Neural progenitor cell (in vitro differentiated cells): ENCODE results near the gene PPP2CA. TPM values are rescaled to one million over a fixed set of nuclear protein-coding genes. Genes with fewer than 3 reads are reported as not detected.
"Not testable (repeated sequence)": the region's sequence is repeated elsewhere in the genome, so short reads cannot be mapped to it uniquely, and the experiment has no call there.

Source experiments
- DNase-seq: peaks from one replicate; pipeline ENCODE4 v3.0.0-alpha.2; 2016; ENCODE audit warnings: low spot score
- H2AFZ ChIP-seq: fragments of 200-600 bp; sonication (generic); replicated peaks from 2 replicates; pipeline ENCODE4 v1.6.1; 2016; ENCODE audit warnings: antibody characterized with exemption
- H3F3A ChIP-seq: fragments of 200-600 bp; sonication (generic); 2 replicates; pipeline ENCODE4 v1.6.1; 2016; ENCODE audit warnings: antibody characterized with exemption, low read depth
- H3K27ac ChIP-seq: fragments of 200-600 bp; sonication (generic); 2 replicates; pipeline ENCODE4 v1.5.1; 2016; ENCODE audit warnings: mild to moderate bottlenecking
- H3K27me3 ChIP-seq: fragments of 200-600 bp; sonication (generic); 2 replicates; pipeline ENCODE4 v1.6.1; 2016; ENCODE audit warnings: mild to moderate bottlenecking, moderate library complexity
- H3K36me3 ChIP-seq: fragments of 200-600 bp; sonication (generic); 2 replicates; pipeline ENCODE4 v1.5.1; 2016
- H3K4me1 ChIP-seq: fragments of 200-600 bp; sonication (generic); 2 replicates; pipeline ENCODE4 v1.6.1; 2016; ENCODE audit warnings: mixed run types
- H3K4me2 ChIP-seq: fragments of 200-600 bp; sonication (generic); 2 replicates; pipeline ENCODE4 v1.6.1; 2016
- H3K4me3 ChIP-seq: fragments of 200-600 bp; sonication (generic); 2 replicates; pipeline ENCODE4 v1.5.1; 2016
- H3K79me2 ChIP-seq: fragments of 200-600 bp; sonication (generic); 2 replicates; pipeline ENCODE4 v1.6.1; 2016; ENCODE audit warnings: low read depth
- H3K9ac ChIP-seq: fragments of 200-600 bp; sonication (generic); 2 replicates; pipeline ENCODE4 v1.6.1; 2016
- H3K9me3 ChIP-seq: fragments of 200-600 bp; sonication (generic); 2 replicates; pipeline ENCODE4 v1.5.1; 2016; ENCODE audit warnings: low read depth
- H4K20me1 ChIP-seq: fragments of 200-600 bp; sonication (generic); 2 replicates; pipeline ENCODE4 v1.6.1; 2016; ENCODE audit warnings: low read depth
- H3K27ac Mint-ChIP-seq: 3 replicates; pipeline ENCODE4 v1.8.0; 2021; ENCODE audit warnings: mixed read lengths
- H3K27me3 Mint-ChIP-seq: 2 replicates; pipeline ENCODE4 v1.8.0; 2022; ENCODE audit warnings: low read depth, mild to moderate bottlenecking, inconsistent platforms, moderate library complexity, mixed read lengths; ENCODE audit not compliant: insufficient read depth
- H3K36me3 Mint-ChIP-seq: 3 replicates; pipeline ENCODE4 v1.8.0; 2021; ENCODE audit warnings: mixed read lengths
- H3K4me1 Mint-ChIP-seq: 3 replicates; pipeline ENCODE4 v1.8.0; 2021; ENCODE audit warnings: mixed read lengths
- H3K4me3 Mint-ChIP-seq: 3 replicates; pipeline ENCODE4 v1.8.0; 2021; ENCODE audit warnings: mild to moderate bottlenecking, moderate library complexity, mixed read lengths
- H3K9me3 Mint-ChIP-seq: 3 replicates; pipeline ENCODE4 v1.8.0; 2020; ENCODE audit warnings: mixed read lengths
- EZH2 ChIP-seq: fragments of 200-600 bp; sonication (generic); IDR thresholded peaks from 2 replicates; pipeline ENCODE4 v1.6.1; 2017; ENCODE audit warnings: antibody characterized with exemption, mild to moderate bottlenecking, moderate library complexity
- EZH2phosphoT487 ChIP-seq: fragments of 200-600 bp; sonication (generic); IDR thresholded peaks from 2 replicates; pipeline ENCODE4 v1.6.1; 2017; ENCODE audit warnings: antibody characterized with exemption
- total RNA-seq: library from RNA; depleted of rRNA; stranded (reverse); fragments of >200 nt; gene quantifications from 2 replicates; pipeline ENCODE4 v1.2.3, GENCODE V29; 2015; ENCODE audit warnings: low replicate concordance
- TF ChIP-seq, protein P1 (sequence below): fragments of 200-600 bp; sonication (generic); IDR thresholded peaks from 2 replicates; pipeline ENCODE4 v1.5.1; 2017; ENCODE audit warnings: antibody characterized with exemption, mild to moderate bottlenecking

Gene PPP2CA
- total RNA-seq, 1 donor from 2014 or later: 216 TPM

DNA sequence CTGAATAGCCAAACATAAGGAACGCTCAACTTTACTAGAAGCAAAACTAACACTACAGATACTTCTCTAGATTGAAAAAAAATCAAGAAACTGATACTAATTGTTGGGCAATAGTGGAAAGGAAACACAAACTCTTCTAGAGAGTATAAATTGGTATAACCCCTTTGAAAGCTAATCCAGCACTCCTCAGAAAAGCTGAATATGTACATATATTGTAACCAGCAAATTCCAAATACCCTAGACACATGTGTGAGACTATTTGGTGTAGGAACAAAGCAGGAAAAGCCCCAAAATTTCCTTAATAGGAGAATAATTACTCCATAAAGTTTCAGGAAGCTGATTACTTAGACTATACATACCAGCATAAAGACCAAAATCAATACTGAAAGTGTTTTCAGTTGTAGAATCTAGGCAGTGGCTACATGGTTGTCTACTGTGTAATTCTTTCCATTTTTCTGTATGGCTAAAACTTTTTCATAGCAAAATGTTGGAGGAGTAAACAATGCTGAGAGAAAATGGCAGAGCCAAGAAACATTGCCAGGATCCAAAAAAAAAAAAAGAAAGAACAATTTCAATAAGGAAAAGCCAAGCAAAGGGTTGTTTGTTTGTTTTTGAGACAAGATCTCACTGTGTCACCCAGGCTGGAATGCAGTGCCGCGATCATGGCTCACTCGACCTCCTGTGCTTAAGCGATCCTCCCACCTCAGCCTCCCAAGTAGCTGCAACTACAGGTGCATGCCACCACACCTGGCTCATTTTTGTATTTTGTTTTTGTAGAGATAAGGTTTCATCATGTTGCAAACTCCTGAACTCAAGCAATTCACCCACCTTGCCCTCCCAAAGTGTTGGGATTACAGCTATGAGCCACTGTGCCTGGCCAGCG is 64.1 kb downstream of the PPP2CA start:
- Histone ChIP-seq H2AFZ (no peak overlapping the region), H3K79me2 (peaks cover 38% of the 10 kb centered on the region), H3K27ac (no peak overlapping the region), H3K4me1 (no peaks in the 10 kb centered on the region), H3K36me3 (peaks cover 34% of the 10 kb centered on the region), H3K9ac (no peak overlapping the region), H3K4me2 (no peak overlapping the region), H3F3A (peaks cover 4% of the 10 kb centered on the region), H3K9me3 (no peaks in the 10 kb centered on the region), H3K4me3 (no peak overlapping the region), H3K27me3 (no peaks in the 10 kb centered on the region), H4K20me1 (peaks cover 9% of the 10 kb centered on the region)
- no peak overlapping the region for H3K27ac Mint-ChIP-seq
- H3K4me3 Mint-ChIP-seq: no peak overlapping the region
- peaks cover 8% of the 10 kb centered on the region for H3K9me3 Mint-ChIP-seq
- TF ChIP-seq EZH2phosphoT487 (no peak), EZH2 (no peak)
- no peak for DNase-seq
- peaks cover 48% of the 10 kb centered on the region for H3K36me3 Mint-ChIP-seq
- peaks cover 2% of the 10 kb centered on the region for H3K27me3 Mint-ChIP-seq
- H3K4me1 Mint-ChIP-seq: no peaks in the 10 kb centered on the region

DNA sequence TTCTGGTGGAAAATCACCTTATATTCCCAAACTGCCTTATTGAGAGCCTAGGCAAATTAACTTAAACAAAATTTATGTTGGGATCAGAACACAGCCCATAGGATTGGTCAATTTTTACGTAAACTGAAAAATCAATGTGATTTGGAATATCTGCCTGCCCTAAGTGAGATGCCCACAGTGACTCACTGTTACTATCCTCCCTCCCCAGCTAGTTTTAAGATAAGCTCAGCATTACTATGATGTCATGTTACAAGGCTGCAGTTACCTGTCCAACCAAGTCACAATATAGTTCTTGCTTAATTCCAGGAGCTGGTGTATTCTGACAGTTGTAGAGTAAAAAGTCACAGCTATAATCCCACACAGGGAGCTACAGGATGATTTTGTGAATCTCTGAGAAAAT is 72.2 kb downstream of the PPP2CA start:
- Histone ChIP-seq H2AFZ (no peak overlapping the region), H3F3A (no peaks in the 10 kb centered on the region), H3K4me3 (no peak overlapping the region), H3K4me2 (no peak overlapping the region), H3K9ac (no peak overlapping the region), H3K27ac (no peak overlapping the region), H3K36me3 (peaks cover 14% of the 10 kb centered on the region), H3K79me2 (peaks cover 6% of the 10 kb centered on the region), H3K9me3 (no peaks in the 10 kb centered on the region), H3K27me3 (no peaks in the 10 kb centered on the region), H4K20me1 (peaks cover 51% of the 10 kb centered on the region), H3K4me1 (no peaks in the 10 kb centered on the region)
- H3K27ac Mint-ChIP-seq: no peak overlapping the region
- TF ChIP-seq EZH2phosphoT487 (no peak), EZH2 (no peak)
- TF ChIP-seq, protein P1, sequence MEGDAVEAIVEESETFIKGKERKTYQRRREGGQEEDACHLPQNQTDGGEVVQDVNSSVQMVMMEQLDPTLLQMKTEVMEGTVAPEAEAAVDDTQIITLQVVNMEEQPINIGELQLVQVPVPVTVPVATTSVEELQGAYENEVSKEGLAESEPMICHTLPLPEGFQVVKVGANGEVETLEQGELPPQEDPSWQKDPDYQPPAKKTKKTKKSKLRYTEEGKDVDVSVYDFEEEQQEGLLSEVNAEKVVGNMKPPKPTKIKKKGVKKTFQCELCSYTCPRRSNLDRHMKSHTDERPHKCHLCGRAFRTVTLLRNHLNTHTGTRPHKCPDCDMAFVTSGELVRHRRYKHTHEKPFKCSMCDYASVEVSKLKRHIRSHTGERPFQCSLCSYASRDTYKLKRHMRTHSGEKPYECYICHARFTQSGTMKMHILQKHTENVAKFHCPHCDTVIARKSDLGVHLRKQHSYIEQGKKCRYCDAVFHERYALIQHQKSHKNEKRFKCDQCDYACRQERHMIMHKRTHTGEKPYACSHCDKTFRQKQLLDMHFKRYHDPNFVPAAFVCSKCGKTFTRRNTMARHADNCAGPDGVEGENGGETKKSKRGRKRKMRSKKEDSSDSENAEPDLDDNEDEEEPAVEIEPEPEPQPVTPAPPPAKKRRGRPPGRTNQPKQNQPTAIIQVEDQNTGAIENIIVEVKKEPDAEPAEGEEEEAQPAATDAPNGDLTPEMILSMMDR: no peak
- no peaks in the 10 kb centered on the region for H3K4me1 Mint-ChIP-seq
- no peaks in the 10 kb centered on the region for H3K27me3 Mint-ChIP-seq
- no peaks in the 10 kb centered on the region for H3K9me3 Mint-ChIP-seq
- peaks cover 30% of the 10 kb centered on the region for H3K36me3 Mint-ChIP-seq
- DNase-seq: no peak
- H3K4me3 Mint-ChIP-seq: no peak overlapping the region

DNA sequence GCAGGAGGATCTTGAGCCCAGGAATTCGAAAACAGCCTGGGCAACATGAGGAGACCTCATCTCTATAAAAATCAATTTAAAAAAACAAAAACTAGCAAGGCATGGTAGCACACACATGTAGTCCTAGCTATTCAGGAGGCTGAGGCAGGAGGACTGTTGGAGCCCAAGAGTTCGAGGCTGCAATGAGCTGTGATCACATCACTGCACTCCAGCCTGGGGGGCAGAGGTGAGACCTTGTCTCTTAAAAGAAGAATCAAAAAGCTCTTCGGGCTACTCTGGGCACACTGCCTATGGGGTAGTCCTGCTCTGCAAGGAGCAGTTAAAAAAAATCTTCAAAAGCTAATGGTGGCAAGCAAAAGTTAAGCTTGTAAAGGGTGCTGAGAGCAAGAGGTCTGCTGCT is 72.6 kb downstream of the PPP2CA start:
- no peak overlapping the region for H3K9ac ChIP-seq
- no peak overlapping the region for H3K4me2 ChIP-seq
- no peak overlapping the region for H3K4me3 ChIP-seq
- no peak for TF ChIP-seq EZH2
- TF ChIP-seq, protein P1: no peak
- no peak for TF ChIP-seq EZH2phosphoT487
- peaks cover 9% of the 10 kb centered on the region for H3K36me3 ChIP-seq
- H3K9me3 Mint-ChIP-seq: no peaks in the 10 kb centered on the region
- peaks cover 49% of the 10 kb centered on the region for H4K20me1 ChIP-seq
- H3K4me3 Mint-ChIP-seq: no peak overlapping the region
- H3K4me1 Mint-ChIP-seq: no peaks in the 10 kb centered on the region
- H2AFZ ChIP-seq: no peak overlapping the region
- no peak overlapping the region for H3K27ac ChIP-seq
- no peak for DNase-seq
- no peaks in the 10 kb centered on the region for H3K27me3 ChIP-seq
- no peak overlapping the region for H3K27ac Mint-ChIP-seq
- no peaks in the 10 kb centered on the region for H3K27me3 Mint-ChIP-seq
- H3F3A ChIP-seq: no peaks in the 10 kb centered on the region
- H3K4me1 ChIP-seq: no peaks in the 10 kb centered on the region
- peaks cover 6% of the 10 kb centered on the region for H3K79me2 ChIP-seq
- H3K36me3 Mint-ChIP-seq: peaks cover 31% of the 10 kb centered on the region
- no peaks in the 10 kb centered on the region for H3K9me3 ChIP-seq

DNA sequence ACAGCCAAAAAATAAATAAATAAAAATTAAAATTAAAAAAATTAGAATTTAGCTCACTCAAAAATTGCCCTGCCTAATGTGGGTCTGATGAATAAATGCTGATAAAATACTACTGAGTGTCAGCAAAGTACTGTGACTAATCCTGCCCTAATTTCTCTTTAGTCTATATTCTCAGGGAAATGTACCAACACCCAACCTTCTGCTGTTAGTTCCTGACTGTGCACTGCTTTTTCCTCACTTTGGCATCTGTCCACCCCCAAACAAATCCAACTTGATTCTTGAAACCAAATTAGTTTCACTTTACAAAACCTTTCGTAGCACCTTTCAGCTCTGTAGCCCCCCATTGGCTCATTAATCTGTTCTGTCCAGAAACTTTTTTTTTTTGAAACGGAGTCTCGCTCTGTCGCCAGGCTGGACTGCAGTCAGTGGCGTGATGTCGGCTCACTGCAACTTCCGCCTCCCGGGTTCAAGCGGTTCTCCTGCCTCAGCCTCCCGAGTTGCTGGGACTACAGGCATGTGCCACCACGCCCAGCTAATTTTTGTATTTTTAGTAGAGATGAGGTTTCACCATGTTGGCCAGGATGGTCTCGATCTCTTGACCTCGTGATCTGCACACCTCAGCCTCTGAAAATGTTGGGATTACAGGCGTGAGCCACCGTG is 73.6 kb downstream of the PPP2CA start:
- not testable (repeated sequence) for H3K9ac ChIP-seq, H3K4me1 ChIP-seq, H3K4me3 Mint-ChIP-seq, H3F3A ChIP-seq, H3K27ac Mint-ChIP-seq, H3K27me3 ChIP-seq, H3K36me3 ChIP-seq, H3K4me1 Mint-ChIP-seq, H2AFZ ChIP-seq, H3K9me3 ChIP-seq, H3K4me2 ChIP-seq, H3K27ac ChIP-seq, H3K27me3 Mint-ChIP-seq, H3K4me3 ChIP-seq, DNase-seq, H3K79me2 ChIP-seq, H3K9me3 Mint-ChIP-seq
- H4K20me1 ChIP-seq: peaks cover 54% of the 10 kb centered on the region
- H3K36me3 Mint-ChIP-seq: peaks cover 28% of the 10 kb centered on the region
